Pancreas (tissue), 10 donors: ENCODE data around the gene NFATC3. TPM values are rescaled to one million over a fixed set of nuclear protein-coding genes. Genes with fewer than 3 reads are reported as not detected.
"Not testable (repeated sequence)": the region's sequence is repeated elsewhere in the genome, so short reads cannot be mapped to it uniquely, and the experiment has no call there.

Experiments used
- ATAC-seq, 4 donors: fragments of 200-7000 bp; cut with Tn5 transposase; one replicate each; pipeline versions ENCODE4 v1.8.0 to v1.9.1; 2020; ENCODE audit warnings: mild to moderate bottlenecking in 4 of 4, moderate library complexity in 4 of 4
- DNase-seq, 6 donors: peaks; one replicate each; pipeline ENCODE4 v3.0.0-alpha.2; 2020
- FAIRE-seq: peaks from 2 replicates; lab custom pipeline; 2012; peaks lifted over from hg19 to GRCh38; lab: Jason Lieb, UNC
- H3K27ac ChIP-seq, 4 donors: fragments of 200-600 bp; sonication (generic); 1 replicate in 3 of 4; 2 replicates in 1 of 4; pipeline versions ENCODE4 v1.5.0 to v1.8.0; 2020
- H3K27me3 ChIP-seq, 4 donors: fragments of 200-600 bp; one replicate each; pipeline ENCODE4 v1.8.0; 2021
- H3K36me3 ChIP-seq, 3 donors: fragments of 200-600 bp; sonication (generic) in 1 of 3; one replicate each; pipeline versions ENCODE4 v1.5.0 to v1.8.0; 2020 to 2021
- H3K4me1 ChIP-seq, 3 donors: fragments of 200-600 bp; one replicate each; pipeline ENCODE4 v1.8.0; 2021
- H3K4me3 ChIP-seq, 4 donors: fragments of 200-600 bp; sonication (generic) in 2 of 4; one replicate each; pipeline versions ENCODE4 v1.5.0 to v1.8.0; 2020 to 2021
- H3K9me3 ChIP-seq, 4 donors: fragments of 200-600 bp; one replicate each; pipeline ENCODE4 v1.8.0; 2021
- WGBS, 2 donors: extraction: QIAGEN DNeasy Blood & Tissue Kit; methylation state at CpG; one replicate each; pipeline ENCODE4 v1.1.7; 2013; 5-methylcytosine and 5-hydroxymethylcytosine counted together
- intact Hi-C, 3 donors: fragments of 100-400 bp; cut with DNase I; formaldehyde crosslinking; loops; one replicate each; pipeline versions ENCODE4 v1.11.1 to v1.14.2; 2022
- polyA plus RNA-seq, 2 donors: library from polyadenylated mRNA; stranded (reverse); fragments of 200-250 nt; gene quantifications; one replicate each; pipeline ENCODE4 v1.2.3, GENCODE V29; 2013
- total RNA-seq, 6 donors: library from RNA; stranded (reverse); fragmentation: NEBNext Ultra II Directional in 4 of 6; extraction: Animal tissue kit (Norgen Biotek cat#: 25700) in 4 of 6; gene quantifications; one replicate each; pipeline versions ENCODE4 v1.2.1 to v1.2.4, GENCODE V29; 2021 to 2023
- TF ChIP-seq, protein P1 (sequence below), 4 donors: fragments of 200-600 bp; sonication (generic) in 3 of 4; IDR thresholded peaks; one replicate each; pipeline versions ENCODE4 v1.5.0 to v1.8.0; 2021; ENCODE audit warnings: antibody characterized with exemption in 4 of 4
- donor health status: healthy with polysubstance abuse.
- donor health status: DM: no; HTN: no; CAD: no; lungs with moderate emphysema.
- donor health status: DM: no; HTN: no; CAD: no.
- donor health status: control.
- donor health status: control.
- donor health status: Bipolar disorder and iron deficiency.
- donor health status: DM: yes; HTN: yes; CAD: no.
- donor health status: DM: no; HTN: no; CAD: no.
- donor health status: DM: no; HTN: no; CAD: no.
- donor health status: DM: yes; HTN: yes; CAD: no.

NFATC3 gene
- total and polyA plus RNA-seq, 8 donors, result 3.8 to 19.3 (median 12.5) TPM

GRCh38 chr16:68090533-68090932 lies 5.4 kb downstream of the NFATC3 start:
- Histone ChIP-seq H3K9me3 (no peaks in the 10 kb centered on the region), H3K27ac (no peak overlapping the region), H3K4me1 (peaks cover 13 to 42% (median 41%) of the 10 kb centered on the region in 3 donors), H3K4me3 (no peak overlapping the region), H3K27me3 (no peaks in the 10 kb centered on the region), H3K36me3 (no peaks in the 10 kb centered on the region)
- ATAC-seq (no peak), FAIRE-seq (no peak), DNase-seq (no peak)
- intact Hi-C loops, result no loop called here
- WGBS, 2 donors, result 65 to 76% methylated on average over 3 of the region's 3 CpGs
- TF ChIP-seq, protein P1, sequence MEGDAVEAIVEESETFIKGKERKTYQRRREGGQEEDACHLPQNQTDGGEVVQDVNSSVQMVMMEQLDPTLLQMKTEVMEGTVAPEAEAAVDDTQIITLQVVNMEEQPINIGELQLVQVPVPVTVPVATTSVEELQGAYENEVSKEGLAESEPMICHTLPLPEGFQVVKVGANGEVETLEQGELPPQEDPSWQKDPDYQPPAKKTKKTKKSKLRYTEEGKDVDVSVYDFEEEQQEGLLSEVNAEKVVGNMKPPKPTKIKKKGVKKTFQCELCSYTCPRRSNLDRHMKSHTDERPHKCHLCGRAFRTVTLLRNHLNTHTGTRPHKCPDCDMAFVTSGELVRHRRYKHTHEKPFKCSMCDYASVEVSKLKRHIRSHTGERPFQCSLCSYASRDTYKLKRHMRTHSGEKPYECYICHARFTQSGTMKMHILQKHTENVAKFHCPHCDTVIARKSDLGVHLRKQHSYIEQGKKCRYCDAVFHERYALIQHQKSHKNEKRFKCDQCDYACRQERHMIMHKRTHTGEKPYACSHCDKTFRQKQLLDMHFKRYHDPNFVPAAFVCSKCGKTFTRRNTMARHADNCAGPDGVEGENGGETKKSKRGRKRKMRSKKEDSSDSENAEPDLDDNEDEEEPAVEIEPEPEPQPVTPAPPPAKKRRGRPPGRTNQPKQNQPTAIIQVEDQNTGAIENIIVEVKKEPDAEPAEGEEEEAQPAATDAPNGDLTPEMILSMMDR (IDR thresholded peaks at IDR 0.05), result no peak

- Histone ChIP-seq H3K9me3 (no peaks in the 10 kb centered on the region), H3K4me1 (peaks cover 11 to 42% (median 39%) of the 10 kb centered on the region in 3 donors), H3K27me3 (no peaks in the 10 kb centered on the region), H3K4me3 (no peak overlapping the region), H3K36me3 (no peaks in the 10 kb centered on the region), H3K27ac (no peak overlapping the region)
- 90 to 97% methylated on average over 5 of the region's 5 CpGs for WGBS, 2 donors
- DNase-seq (no peak), FAIRE-seq (no peak), ATAC-seq (peak in 2 of 4 donors; percentile 7 to 35)
- TF ChIP-seq, protein P1 (IDR thresholded peaks at IDR 0.05), result no peak
- intact Hi-C loops, result no loop called here
Measured at GRCh38 chr16:68091380-68092261, 6.5 kb downstream of the NFATC3 start.

GRCh38 chr16:68092275-68092674 lies 7.1 kb downstream of the NFATC3 start:
- H3K4me1 ChIP-seq, result peaks cover 6 to 35% (median 32%) of the 10 kb centered on the region in 3 donors
- H3K9me3 ChIP-seq, H3K36me3 ChIP-seq, H3K27ac ChIP-seq, intact Hi-C loops, DNase-seq, ATAC-seq, H3K27me3 ChIP-seq, H3K4me3 ChIP-seq, FAIRE-seq: not testable (repeated sequence)
- 92 to 94% methylated on average over 10 of the region's 10 CpGs for WGBS, 2 donors

DNA sequence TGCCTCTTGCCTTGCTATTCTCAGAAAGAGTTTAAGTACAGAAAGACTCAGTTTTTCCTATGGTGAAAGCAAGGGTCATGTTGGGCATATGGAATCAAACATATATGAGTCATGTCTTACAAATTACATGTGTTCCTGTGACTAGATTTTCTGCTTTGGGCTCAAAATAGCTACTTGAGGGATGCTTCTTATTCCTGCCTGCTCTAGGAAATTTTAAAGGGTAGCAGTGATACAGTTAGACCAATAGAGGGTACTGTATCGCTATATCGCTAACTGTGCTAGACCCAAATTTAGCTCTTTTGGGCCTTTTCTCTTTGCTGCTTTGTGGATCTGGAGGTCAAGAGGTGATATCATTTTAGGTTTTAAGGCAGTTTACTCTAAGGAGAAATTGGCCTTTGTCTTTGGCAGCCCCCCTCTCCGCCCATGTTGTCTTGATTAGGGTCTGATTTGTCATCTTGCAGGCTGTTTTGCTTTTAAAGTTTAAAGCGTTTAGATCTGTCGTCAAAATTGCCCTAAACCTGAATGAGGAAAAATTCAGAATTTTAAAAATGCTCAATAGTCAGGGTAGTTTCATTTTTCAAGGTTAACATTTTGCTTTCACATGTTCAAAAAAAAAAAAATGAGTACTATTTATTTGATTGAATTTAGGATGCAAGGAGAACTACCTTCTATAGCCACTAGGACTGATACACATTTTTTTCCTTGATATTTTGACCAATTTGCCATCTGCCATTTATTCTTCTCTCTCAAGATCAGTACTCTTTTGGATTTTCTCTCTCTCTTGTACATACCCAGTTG lies 8.8 kb downstream of the NFATC3 start:
- H3K36me3 ChIP-seq, result no peaks in the 10 kb centered on the region
- 90 to 92% methylated on average over 5 of the region's 5 CpGs for WGBS, 2 donors
- DNase-seq (no peak), ATAC-seq (peak in 3 of 4 donors; percentile 37 to 64 (median 56)), FAIRE-seq (no peak)
- H3K27me3 ChIP-seq, result no peaks in the 10 kb centered on the region
- H3K4me1 ChIP-seq, result peaks cover 0 to 28% (median 26%) of the 10 kb centered on the region in 3 donors
- TF ChIP-seq, protein P1 (IDR thresholded peaks at IDR 0.05), result peak in 1 of 4 donors; percentile 4
- H3K9me3 ChIP-seq, result no peaks in the 10 kb centered on the region
- no peak overlapping the region for H3K4me3 ChIP-seq
- intact Hi-C loops, result no loop called here
- H3K27ac ChIP-seq, result no peak overlapping the region

DNA sequence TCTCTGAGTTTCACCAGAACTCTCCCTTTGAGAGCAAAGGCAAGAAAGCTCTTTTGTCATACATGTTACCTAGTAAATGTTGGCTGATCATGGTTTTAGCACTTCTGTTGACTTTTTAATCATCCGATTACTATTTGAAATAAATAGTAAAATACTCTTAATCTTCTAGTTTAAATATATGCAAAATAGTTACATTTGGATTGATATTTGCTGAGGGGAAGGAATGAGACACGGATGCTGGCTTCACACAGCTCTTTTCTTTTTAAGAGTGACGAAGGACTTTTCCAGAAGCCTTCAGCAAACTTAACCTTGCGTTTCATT lies 9.4 kb downstream of the NFATC3 start:
- intact Hi-C loops, result no loop called here
- 94 to 95% methylated on average over 4 of the region's 4 CpGs for WGBS, 2 donors
- no peak for DNase-seq
- FAIRE-seq, result no peak
- no peak overlapping the region for H3K27ac ChIP-seq
- H3K27me3 ChIP-seq, result no peaks in the 10 kb centered on the region
- no peak for ATAC-seq
- TF ChIP-seq, protein P1 (IDR thresholded peaks at IDR 0.05), result no peak
- H3K4me3 ChIP-seq, result no peak overlapping the region
- H3K36me3 ChIP-seq, result no peaks in the 10 kb centered on the region
- no peaks in the 10 kb centered on the region for H3K9me3 ChIP-seq
- H3K4me1 ChIP-seq, result peaks cover 0 to 22% (median 20%) of the 10 kb centered on the region in 3 donors
